Stimulated activated naive CD8-positive, alpha-beta T cell treated with anti-CD3 and anti-CD28 coated beads, Interleukin-15, amount 100 ng/mL, for 72 hours (primary cell): ENCODE results near the gene ENHO.

Experiments
- ATAC-seq: fragments of 150-1000 bp; cut with Tn5 transposase; 2 replicates; pipeline ENCODE4 v1.10.0; 2021; ENCODE audit warnings: mild to moderate bottlenecking, moderate library complexity
- DNase-seq, 2 donors: peaks; one replicate each; pipeline ENCODE4 v3.0.0; 2021 to 2022
- H3K27ac Mint-ChIP-seq, 2 donors: one replicate each; pipeline ENCODE4 v1.8.0; 2022; ENCODE audit warnings: mild to moderate bottlenecking in 2 of 2, mixed read lengths in 2 of 2, moderate library complexity in 2 of 2
- H3K27me3 Mint-ChIP-seq: one replicate; pipeline ENCODE4 v1.8.0; 2022; ENCODE audit warnings: mixed read lengths
- H3K4me1 Mint-ChIP-seq: one replicate; pipeline ENCODE4 v1.8.0; 2022; ENCODE audit warnings: mild to moderate bottlenecking, mixed read lengths
- H3K4me3 Mint-ChIP-seq, 2 donors: one replicate each; pipeline ENCODE4 v1.8.0; 2022; ENCODE audit warnings: mild to moderate bottlenecking in 2 of 2, mixed read lengths in 2 of 2, moderate library complexity in 1 of 2
- H3K9me3 Mint-ChIP-seq, 2 donors: one replicate each; pipeline ENCODE4 v1.8.0; 2022; ENCODE audit warnings: mixed read lengths in 2 of 2

The ENHO gene

GRCh38 chr9:34558919-34559623 is 36.3 kb upstream of the ENHO start:
- H3K4me1 Mint-ChIP-seq = no peaks in the 10 kb centered on the region
- H3K27me3 Mint-ChIP-seq = peaks cover 56% of the 10 kb centered on the region
- H3K27ac Mint-ChIP-seq = peak overlapping the region in 1 of 2 donors; percentile 28
- H3K4me3 Mint-ChIP-seq = no peak overlapping the region
- no peak for ATAC-seq
- no peaks in the 10 kb centered on the region for H3K9me3 Mint-ChIP-seq
- DNase-seq = no peak

GRCh38 chr9:34558364-34558763 is 35.6 kb upstream of the ENHO start:
- DNase-seq (no peak), ATAC-seq (no peak)
- H3K4me1 Mint-ChIP-seq = no peaks in the 10 kb centered on the region
- no peaks in the 10 kb centered on the region for H3K9me3 Mint-ChIP-seq
- H3K4me3 Mint-ChIP-seq = no peak overlapping the region
- no peak overlapping the region for H3K27ac Mint-ChIP-seq
- peaks cover 49% of the 10 kb centered on the region for H3K27me3 Mint-ChIP-seq

GRCh38 chr9:34557426-34558321 is 34.9 kb upstream of the ENHO start:
- no peak overlapping the region for H3K4me3 Mint-ChIP-seq
- H3K4me1 Mint-ChIP-seq = no peaks in the 10 kb centered on the region
- H3K27ac Mint-ChIP-seq = no peak overlapping the region
- DNase-seq (no peak), ATAC-seq (no peak)
- H3K27me3 Mint-ChIP-seq = peaks cover 42% of the 10 kb centered on the region
- H3K9me3 Mint-ChIP-seq = no peaks in the 10 kb centered on the region

- Mint-ChIP-seq H3K27ac (no peak overlapping the region), H3K4me1 (no peaks in the 10 kb centered on the region), H3K9me3 (no peaks in the 10 kb centered on the region), H3K27me3 (peaks cover 41% of the 10 kb centered on the region), H3K4me3 (no peak overlapping the region)
- no peak for DNase-seq
- ATAC-seq = no peak
Observed at GRCh38 chr9:34556949-34557348, 34.2 kb upstream of the ENHO start.

GRCh38 chr9:34555936-34556525 is 33.2 kb upstream of the ENHO start:
- DNase-seq (no peak), ATAC-seq (no peak)
- Mint-ChIP-seq H3K27me3 (peaks cover 41% of the 10 kb centered on the region), H3K27ac (no peak overlapping the region), H3K9me3 (no peaks in the 10 kb centered on the region), H3K4me1 (no peaks in the 10 kb centered on the region), H3K4me3 (no peak overlapping the region)

- DNase-seq (no peak), ATAC-seq (no peak)
- Mint-ChIP-seq H3K4me3 (no peak overlapping the region), H3K9me3 (no peaks in the 10 kb centered on the region), H3K4me1 (no peaks in the 10 kb centered on the region), H3K27me3 (peaks cover 40% of the 10 kb centered on the region), H3K27ac (no peak overlapping the region)
Observed at GRCh38 chr9:34555500-34555899, 32.7 kb upstream of the ENHO start.

GRCh38 chr9:34555002-34555348 is 32.2 kb upstream of the ENHO start:
- no peak overlapping the region for H3K27ac Mint-ChIP-seq
- H3K4me3 Mint-ChIP-seq = no peak overlapping the region
- ATAC-seq (no peak), DNase-seq (no peak)
- H3K4me1 Mint-ChIP-seq = no peaks in the 10 kb centered on the region
- no peaks in the 10 kb centered on the region for H3K9me3 Mint-ChIP-seq
- H3K27me3 Mint-ChIP-seq = peaks cover 35% of the 10 kb centered on the region

GRCh38 chr9:34554211-34555001 is 31.6 kb upstream of the ENHO start:
- H3K4me1 Mint-ChIP-seq = no peaks in the 10 kb centered on the region
- H3K4me3 Mint-ChIP-seq = no peak overlapping the region
- no peak overlapping the region for H3K27ac Mint-ChIP-seq
- peaks cover 30% of the 10 kb centered on the region for H3K27me3 Mint-ChIP-seq
- DNase-seq (no peak), ATAC-seq (no peak)
- no peaks in the 10 kb centered on the region for H3K9me3 Mint-ChIP-seq

GRCh38 chr9:34553511-34554021 is 30.8 kb upstream of the ENHO start:
- no peak for ATAC-seq
- H3K9me3 Mint-ChIP-seq = no peaks in the 10 kb centered on the region

GRCh38 chr9:34552986-34553385 is 30.2 kb upstream of the ENHO start:
- H3K9me3 Mint-ChIP-seq = no peaks in the 10 kb centered on the region
- ATAC-seq = no peak
- H3K4me1 Mint-ChIP-seq = no peaks in the 10 kb centered on the region

More at GRCh38 chr9:34553511-34554021, 30.8 kb upstream of the ENHO start:
- H3K27ac Mint-ChIP-seq = no peak overlapping the region
- no peak overlapping the region for H3K4me3 Mint-ChIP-seq
- H3K4me1 Mint-ChIP-seq = no peaks in the 10 kb centered on the region
- peaks cover 22% of the 10 kb centered on the region for H3K27me3 Mint-ChIP-seq
- no peak for DNase-seq

GRCh38 chr9:34552606-34552981 is 29.8 kb upstream of the ENHO start:
- Mint-ChIP-seq H3K27ac (no peak overlapping the region), H3K4me1 (no peaks in the 10 kb centered on the region), H3K9me3 (no peaks in the 10 kb centered on the region), H3K4me3 (no peak overlapping the region), H3K27me3 (peaks cover 27% of the 10 kb centered on the region)
- DNase-seq (no peak), ATAC-seq (no peak)

More at GRCh38 chr9:34552986-34553385, 30.2 kb upstream of the ENHO start:
- Mint-ChIP-seq H3K27ac (no peak overlapping the region), H3K27me3 (peaks cover 27% of the 10 kb centered on the region), H3K4me3 (no peak overlapping the region)
- DNase-seq = no peak

- Mint-ChIP-seq H3K27me3 (peaks cover 28% of the 10 kb centered on the region), H3K27ac (no peak overlapping the region), H3K9me3 (no peaks in the 10 kb centered on the region), H3K4me1 (no peaks in the 10 kb centered on the region), H3K4me3 (no peak overlapping the region)
- ATAC-seq (no peak), DNase-seq (peak in 1 of 2 donors; percentile 2)
Observed at GRCh38 chr9:34551751-34552605, 29.2 kb upstream of the ENHO start.

- Mint-ChIP-seq H3K27me3 (peaks cover 32% of the 10 kb centered on the region), H3K4me3 (no peak overlapping the region), H3K9me3 (no peaks in the 10 kb centered on the region), H3K27ac (no peak overlapping the region), H3K4me1 (no peaks in the 10 kb centered on the region)
- DNase-seq (peak in 1 of 2 donors; percentile 4), ATAC-seq (no peak)
Observed at GRCh38 chr9:34550681-34551270, 28.0 kb upstream of the ENHO start.

GRCh38 chr9:34550016-34550680 is 27.4 kb upstream of the ENHO start:
- H3K27ac Mint-ChIP-seq = no peak overlapping the region
- peaks cover 38% of the 10 kb centered on the region for H3K27me3 Mint-ChIP-seq
- DNase-seq = peak in 1 of 2 donors; percentile 5
- no peaks in the 10 kb centered on the region for H3K4me1 Mint-ChIP-seq
- ATAC-seq = no peak
- no peak overlapping the region for H3K4me3 Mint-ChIP-seq
- no peaks in the 10 kb centered on the region for H3K9me3 Mint-ChIP-seq
